Astrocyte (in vitro differentiated cells and primary cell): ENCODE data around the gene TMEM44. TPM values are rescaled to one million over a fixed set of nuclear protein-coding genes. Genes with fewer than 3 reads are reported as not detected.

Source experiments
- DNase-seq: peaks from one replicate; pipeline ENCODE4 v3.0.0-alpha.2; 2010; ENCODE audit warnings: low read depth
- FAIRE-seq: peaks from 2 replicates; lab custom pipeline; 2011; peaks lifted over from hg19 to GRCh38; lab: Jason Lieb, UNC
- H2AFZ ChIP-seq: 2 replicates; pipeline ENCODE4 v1.6.0; 2012; ENCODE audit warnings: low read depth, low read length, inconsistent platforms
- H3K27ac ChIP-seq: 2 replicates; pipeline ENCODE4 v1.5.1; 2011; ENCODE audit warnings: low read depth, low read length, inconsistent platforms
- H3K27me3 ChIP-seq: 2 replicates; pipeline ENCODE4 v1.6.0; 2011; ENCODE audit warnings: low read length, inconsistent platforms; ENCODE audit not compliant: insufficient read depth
- H3K36me3 ChIP-seq: 2 replicates; pipeline ENCODE4 v1.5.1; 2011; ENCODE audit warnings: low read length, inconsistent platforms; ENCODE audit not compliant: insufficient read depth
- H3K4me1 ChIP-seq: 2 replicates; pipeline ENCODE4 v1.5.1; 2011; ENCODE audit warnings: low read length, inconsistent platforms; ENCODE audit not compliant: insufficient read depth
- H3K4me2 ChIP-seq: 2 replicates; pipeline ENCODE4 v1.6.0; 2012; ENCODE audit warnings: low read length, inconsistent platforms
- H3K4me3 ChIP-seq: 2 replicates; pipeline ENCODE4 v1.5.1; 2011; ENCODE audit warnings: low read depth, mild to moderate bottlenecking, low read length, inconsistent platforms; ENCODE audit not compliant: insufficient read depth
- H3K79me2 ChIP-seq: 2 replicates; pipeline ENCODE4 v1.6.0; 2012; ENCODE audit warnings: mild to moderate bottlenecking, low read length, inconsistent platforms; ENCODE audit not compliant: insufficient read depth
- H3K9ac ChIP-seq: 2 replicates; pipeline ENCODE4 v1.6.0; 2012; ENCODE audit warnings: mild to moderate bottlenecking, low read length, inconsistent platforms
- H3K9me3 ChIP-seq: 2 replicates; pipeline ENCODE4 v1.5.1; 2012; ENCODE audit warnings: low read depth, mild to moderate bottlenecking, low read length, inconsistent platforms; ENCODE audit not compliant: insufficient read depth
- H4K20me1 ChIP-seq: 2 replicates; pipeline ENCODE4 v1.6.0; 2012; ENCODE audit warnings: low read length, inconsistent platforms; ENCODE audit not compliant: insufficient read depth
- H3K27ac Mint-ChIP-seq: one replicate; pipeline ENCODE4 v1.8.0; 2021; ENCODE audit warnings: mild to moderate bottlenecking, mixed read lengths; ENCODE audit not compliant: unreplicated experiment
- H3K27me3 Mint-ChIP-seq: one replicate; pipeline ENCODE4 v1.8.0; 2021; ENCODE audit warnings: low read depth, mixed read lengths; ENCODE audit not compliant: unreplicated experiment
- H3K36me3 Mint-ChIP-seq: one replicate; pipeline ENCODE4 v1.8.0; 2021; ENCODE audit warnings: low read depth, mixed read lengths; ENCODE audit not compliant: unreplicated experiment
- H3K4me1 Mint-ChIP-seq: one replicate; pipeline ENCODE4 v1.8.0; 2021; ENCODE audit warnings: low read depth, mixed read lengths; ENCODE audit not compliant: unreplicated experiment
- H3K4me3 Mint-ChIP-seq: one replicate; pipeline ENCODE4 v1.8.0; 2021; ENCODE audit warnings: mild to moderate bottlenecking, moderate library complexity, mixed read lengths; ENCODE audit not compliant: unreplicated experiment
- H3K9me3 Mint-ChIP-seq: one replicate; pipeline ENCODE4 v1.8.0; 2021; ENCODE audit warnings: mild to moderate bottlenecking, mixed read lengths; ENCODE audit not compliant: unreplicated experiment
- EZH2 ChIP-seq: IDR thresholded peaks from 2 replicates; pipeline ENCODE4 v1.6.1; 2012; ENCODE audit warnings: mild to moderate bottlenecking, low read length, inconsistent platforms; ENCODE audit not compliant: insufficient read depth
- total RNA-seq: library from RNA; stranded (reverse); gene quantifications from 2 replicates; pipeline ENCODE4 v1.2.1, GENCODE V29; 2021
- TF ChIP-seq, protein P1 (sequence below): IDR thresholded peaks from 2 replicates; pipeline ENCODE4 v1.5.1; 2011; ENCODE audit warnings: low read depth, mild to moderate bottlenecking, inconsistent platforms, low read length, moderate library complexity; ENCODE audit not compliant: insufficient read depth

TMEM44 gene
- total RNA-seq, 1 donor from 2014 or later = 9.8 TPM

DNA sequence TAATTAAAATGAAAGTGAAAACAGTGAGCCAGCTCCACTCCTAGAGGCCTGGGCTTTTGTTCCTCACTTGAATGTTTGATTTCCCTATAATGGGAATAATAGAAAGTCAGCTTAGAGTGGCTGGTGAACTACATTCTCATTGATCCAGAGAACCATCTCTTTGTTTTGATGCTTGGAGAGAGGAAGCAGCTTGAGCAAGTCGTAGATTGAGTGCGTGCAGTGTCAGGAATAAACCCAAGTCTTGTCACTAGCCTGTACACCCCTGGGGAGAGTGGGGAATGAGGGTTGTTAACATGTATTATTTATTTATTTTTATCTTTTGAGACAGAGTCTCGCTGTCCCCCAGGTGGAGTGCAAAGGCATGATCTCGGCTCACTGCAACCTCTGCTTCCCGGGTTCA is 39.7 kb upstream of the TMEM44 start:
- Histone ChIP-seq H3K9ac (peak overlapping the region; percentile 87), H3K4me1 (peaks cover 18% of the 10 kb centered on the region), H3K36me3 (peaks cover 3% of the 10 kb centered on the region), H3K27me3 (no peaks in the 10 kb centered on the region), H3K79me2 (peaks cover 41% of the 10 kb centered on the region), H3K27ac (peak overlapping the region; percentile 98), H2AFZ (peak overlapping the region; percentile 81), H3K4me3 (peak overlapping the region; percentile 93), H3K4me2 (peak overlapping the region; percentile 90), H3K9me3 (no peaks in the 10 kb centered on the region), H4K20me1 (peaks cover 21% of the 10 kb centered on the region)
- no peaks in the 10 kb centered on the region for H3K9me3 Mint-ChIP-seq
- DNase-seq = no peak
- no peak for TF ChIP-seq EZH2
- TF ChIP-seq, protein P1, sequence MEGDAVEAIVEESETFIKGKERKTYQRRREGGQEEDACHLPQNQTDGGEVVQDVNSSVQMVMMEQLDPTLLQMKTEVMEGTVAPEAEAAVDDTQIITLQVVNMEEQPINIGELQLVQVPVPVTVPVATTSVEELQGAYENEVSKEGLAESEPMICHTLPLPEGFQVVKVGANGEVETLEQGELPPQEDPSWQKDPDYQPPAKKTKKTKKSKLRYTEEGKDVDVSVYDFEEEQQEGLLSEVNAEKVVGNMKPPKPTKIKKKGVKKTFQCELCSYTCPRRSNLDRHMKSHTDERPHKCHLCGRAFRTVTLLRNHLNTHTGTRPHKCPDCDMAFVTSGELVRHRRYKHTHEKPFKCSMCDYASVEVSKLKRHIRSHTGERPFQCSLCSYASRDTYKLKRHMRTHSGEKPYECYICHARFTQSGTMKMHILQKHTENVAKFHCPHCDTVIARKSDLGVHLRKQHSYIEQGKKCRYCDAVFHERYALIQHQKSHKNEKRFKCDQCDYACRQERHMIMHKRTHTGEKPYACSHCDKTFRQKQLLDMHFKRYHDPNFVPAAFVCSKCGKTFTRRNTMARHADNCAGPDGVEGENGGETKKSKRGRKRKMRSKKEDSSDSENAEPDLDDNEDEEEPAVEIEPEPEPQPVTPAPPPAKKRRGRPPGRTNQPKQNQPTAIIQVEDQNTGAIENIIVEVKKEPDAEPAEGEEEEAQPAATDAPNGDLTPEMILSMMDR = no peak
- peaks cover 8% of the 10 kb centered on the region for H3K4me1 Mint-ChIP-seq
- peaks cover 31% of the 10 kb centered on the region for H3K27me3 Mint-ChIP-seq
- H3K27ac Mint-ChIP-seq = no peak overlapping the region
- H3K4me3 Mint-ChIP-seq = peak overlapping the region; percentile 96
- FAIRE-seq = no peak
- no peaks in the 10 kb centered on the region for H3K36me3 Mint-ChIP-seq

- DNase-seq (peak; percentile 94), FAIRE-seq (peak; percentile 9)
- H3K9me3 Mint-ChIP-seq = no peaks in the 10 kb centered on the region
- H3K27ac Mint-ChIP-seq = peak within 1 kb of the TSS; percentile 99
- peaks cover 21% of the 10 kb centered on the region for H4K20me1 ChIP-seq
- H3K79me2 ChIP-seq = peaks cover 46% of the 10 kb centered on the region
- H3K36me3 Mint-ChIP-seq = no peaks in the 10 kb centered on the region
- no peaks in the 10 kb centered on the region for H3K27me3 ChIP-seq
- peak within 1 kb of the TSS; percentile 98 for H3K27ac ChIP-seq
- H3K9me3 ChIP-seq = no peaks in the 10 kb centered on the region
- TF ChIP-seq EZH2 = no peak
- TF ChIP-seq, protein P1 = no peak
- peak within 1 kb of the TSS; percentile 83 for H2AFZ ChIP-seq
- H3K4me2 ChIP-seq = peak within 1 kb of the TSS; percentile 90
- H3K4me3 Mint-ChIP-seq = peak within 1 kb of the TSS; percentile 96
- H3K4me1 ChIP-seq = peaks cover 18% of the 10 kb centered on the region
- H3K4me3 ChIP-seq = peak within 1 kb of the TSS; percentile 93
- H3K9ac ChIP-seq = peak within 1 kb of the TSS; percentile 87
- H3K4me1 Mint-ChIP-seq = peaks cover 8% of the 10 kb centered on the region
- H3K27me3 Mint-ChIP-seq = peaks cover 24% of the 10 kb centered on the region
- peaks cover 3% of the 10 kb centered on the region for H3K36me3 ChIP-seq
These were observed 38.9 kb upstream of the TMEM44 start, which contains the start of gene LSG1 for GRCh38 chr3:194671900-194672808. Gene LSG1 (minus strand): TSS chr3:194672191. CDS start chr3:194672162, 29 bp downstream.
